ENCODE results near the gene SWAP70. TPM values are rescaled to one million over a fixed set of nuclear protein-coding genes. Genes with fewer than 3 reads are reported as not detected.
A peak's percentile ranks its signal among the peaks of the same experiment; 100 is the strongest.
"Not testable (repeated sequence)": the region's sequence is repeated elsewhere in the genome, so short reads cannot be mapped to it uniquely, and the experiment has no call there.

Gene SWAP70
- 1 to 10 TPM; 6.1 to 7.5 TPM for total RNA-seq
- total RNA-seq, result 12.3 to 23.8 reads per million in 2 donors

DNA sequence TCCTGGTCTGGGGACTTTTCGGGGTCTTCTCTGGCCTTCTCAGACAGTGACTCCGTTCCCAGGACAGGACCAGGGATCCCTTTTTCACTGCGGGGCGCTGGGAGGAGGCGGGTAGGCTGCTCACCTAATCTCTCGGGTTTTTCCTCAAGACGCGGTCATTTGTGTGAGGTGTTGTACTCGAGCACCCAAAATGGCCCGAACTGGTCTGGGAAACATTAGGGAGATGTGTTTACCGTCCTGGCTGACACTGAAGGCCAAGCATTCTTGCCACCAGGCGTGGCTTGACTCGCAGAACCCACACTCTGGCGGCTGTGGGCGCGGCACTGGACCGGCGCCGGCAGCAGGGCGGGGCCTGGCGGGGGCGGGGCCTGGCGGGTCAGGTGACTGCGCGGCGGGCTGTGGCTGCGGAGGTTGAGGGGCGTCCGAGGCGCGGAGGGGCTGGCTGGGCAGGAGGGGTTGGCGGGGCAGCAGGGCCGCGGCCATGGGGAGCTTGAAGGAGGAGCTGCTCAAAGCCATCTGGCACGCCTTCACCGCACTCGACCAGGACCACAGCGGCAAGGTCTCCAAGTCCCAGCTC, at the start of gene SWAP70:
Gene SWAP70, plus strand, starts transcription at position 379 of the 577 bp plus-strand sequence. Its CDS starts 103 bp downstream, at position 482.
- peak; percentile 65 to 78 (median 70) for DNase-seq
- H3K27ac Mint-ChIP-seq, result peak within 1 kb of the TSS; percentile 65
- H3K36me3 Mint-ChIP-seq (ENCODE audit: low read depth), result no peaks in the 10 kb centered on the region
- H3K4me1 Mint-ChIP-seq, result peaks cover 6% of the 10 kb centered on the region
- peak within 1 kb of the TSS; percentile 90 for H3K4me3 Mint-ChIP-seq
- H3K9me3 ChIP-seq (ENCODE audit: control insufficient read depth, low read length, poor library complexity, severe bottlenecking), result no peaks in the 10 kb centered on the region
- peak; percentile 94 for ATAC-seq
- H3K27me3 Mint-ChIP-seq, result peaks cover 18% of the 10 kb centered on the region

DNA sequence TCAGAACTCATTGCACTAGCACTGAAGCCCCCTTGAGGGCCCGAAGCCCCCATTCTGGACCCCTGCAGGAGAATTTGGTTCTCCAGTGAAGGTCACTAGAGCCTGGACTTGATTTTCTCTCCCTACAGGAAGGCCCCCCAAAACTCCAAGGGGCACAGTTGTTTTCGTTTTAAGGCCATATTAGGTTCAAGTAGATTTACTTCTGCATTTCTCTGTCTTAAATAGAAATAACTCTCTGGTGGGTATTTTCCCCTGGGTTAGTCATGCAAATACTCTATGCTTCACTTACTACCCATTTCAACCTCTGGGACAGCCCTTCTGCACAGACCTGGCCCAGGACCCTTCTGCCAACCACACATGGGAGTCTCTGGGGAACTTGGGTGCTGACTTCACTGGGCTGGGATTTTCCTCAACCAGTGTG, 48.8 kb upstream of the SWAP70 start:
- H3K27me3 Mint-ChIP-seq, result no peaks in the 10 kb centered on the region
- ATAC-seq (no peak), DNase-seq (no peak)
- no peak overlapping the region for H3K4me3 Mint-ChIP-seq
- H3K4me1 Mint-ChIP-seq, result peaks cover 17% of the 10 kb centered on the region
- H3K27ac Mint-ChIP-seq, result peak overlapping the region; percentile 99
- peaks cover 2% of the 10 kb centered on the region for H3K36me3 Mint-ChIP-seq (ENCODE audit: low read depth)
- no peaks in the 10 kb centered on the region for H3K9me3 ChIP-seq (ENCODE audit: control insufficient read depth, low read length, poor library complexity, severe bottlenecking)

DNA sequence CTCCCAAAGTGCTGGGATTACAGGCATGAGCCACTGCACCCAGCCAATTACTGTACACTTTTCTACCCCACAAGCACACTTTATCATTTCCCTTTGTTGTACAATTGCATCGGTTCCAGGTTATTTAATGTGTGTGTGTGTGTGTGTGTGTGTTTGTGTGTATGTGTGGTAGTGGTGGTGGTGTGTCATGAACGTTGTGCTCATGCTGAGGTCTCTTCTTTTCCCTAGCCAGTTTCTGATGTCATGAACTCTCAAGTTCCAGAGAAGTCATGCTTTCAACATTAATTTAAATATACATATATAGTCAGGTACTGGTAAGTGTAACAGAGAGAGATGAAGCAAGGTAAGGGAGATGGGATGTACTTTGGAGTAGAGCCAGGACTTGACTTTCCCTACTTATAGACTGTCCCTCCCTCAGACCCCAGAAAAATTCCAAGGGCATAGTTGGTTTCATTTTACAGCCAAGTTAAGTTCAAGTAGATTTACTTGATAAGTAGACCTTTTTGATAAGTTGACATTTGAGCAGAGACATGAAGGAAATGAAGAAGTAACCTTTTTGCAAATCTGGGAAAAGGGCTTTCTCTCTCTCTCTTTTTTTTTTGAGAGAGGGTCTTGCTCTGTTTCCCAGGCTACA, 47.7 kb upstream of the SWAP70 start:
- Mint-ChIP-seq H3K36me3 (ENCODE audit: low read depth) (peaks cover 2% of the 10 kb centered on the region), H3K4me3 (no peak overlapping the region), H3K27me3 (no peaks in the 10 kb centered on the region), H3K27ac (peak overlapping the region; percentile 99), H3K4me1 (peaks cover 17% of the 10 kb centered on the region)
- H3K9me3 ChIP-seq (ENCODE audit: control insufficient read depth, low read length, poor library complexity, severe bottlenecking), result no peaks in the 10 kb centered on the region
- ATAC-seq, result no peak
- no peak for DNase-seq

DNA sequence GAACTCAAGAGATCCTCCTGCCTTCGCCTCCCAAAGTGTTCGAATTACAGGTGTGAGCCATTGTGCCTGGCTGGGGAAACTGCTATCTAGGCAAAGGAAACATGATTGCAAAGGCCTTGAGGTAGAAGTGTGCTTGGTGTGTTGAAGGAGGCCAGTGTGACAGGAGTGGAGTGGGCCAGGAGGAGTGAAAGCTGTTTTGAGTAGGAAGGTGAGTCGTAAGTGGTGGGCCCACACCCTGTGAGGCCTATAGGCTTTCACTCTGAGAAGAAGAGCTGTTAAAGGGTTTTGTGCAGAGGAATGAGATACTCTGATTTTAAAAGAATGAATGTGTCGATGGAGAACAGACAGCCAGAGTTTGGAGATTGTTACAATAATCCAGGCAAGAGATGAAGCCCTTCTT, 47.0 kb upstream of the SWAP70 start:
- no peaks in the 10 kb centered on the region for H3K9me3 ChIP-seq (ENCODE audit: control insufficient read depth, low read length, poor library complexity, severe bottlenecking)
- Mint-ChIP-seq H3K4me3 (no peak overlapping the region), H3K4me1 (peaks cover 17% of the 10 kb centered on the region), H3K27me3 (no peaks in the 10 kb centered on the region), H3K36me3 (ENCODE audit: low read depth) (peaks cover 2% of the 10 kb centered on the region), H3K27ac (peak overlapping the region; percentile 37)
- ATAC-seq, result no peak
- no peak for DNase-seq

DNA sequence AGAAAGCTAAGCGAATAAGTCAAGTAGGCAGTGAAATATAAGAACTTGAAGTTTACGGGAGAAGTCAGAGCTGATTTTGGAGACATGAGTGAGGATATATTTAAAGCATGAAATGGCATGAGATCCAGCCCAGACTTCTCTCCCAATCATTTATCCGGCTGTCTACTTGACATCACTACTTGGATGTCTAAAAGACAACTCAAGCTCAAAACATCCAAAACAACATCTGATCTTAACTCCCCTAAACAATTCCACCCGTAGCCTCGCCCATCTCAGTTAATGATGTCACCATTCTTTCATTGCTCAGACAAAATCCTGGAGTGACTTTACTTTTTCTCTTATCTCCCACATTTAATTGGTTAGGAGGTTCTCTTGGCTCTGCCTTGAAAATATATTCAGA, 45.9 kb upstream of the SWAP70 start:
- H3K27me3 Mint-ChIP-seq, result no peaks in the 10 kb centered on the region
- no peak overlapping the region for H3K27ac Mint-ChIP-seq
- DNase-seq (no peak), ATAC-seq (no peak)
- peaks cover 17% of the 10 kb centered on the region for H3K4me1 Mint-ChIP-seq
- peaks cover 2% of the 10 kb centered on the region for H3K36me3 Mint-ChIP-seq (ENCODE audit: low read depth)
- H3K9me3 ChIP-seq (ENCODE audit: control insufficient read depth, low read length, poor library complexity, severe bottlenecking), result no peaks in the 10 kb centered on the region
- no peak overlapping the region for H3K4me3 Mint-ChIP-seq

DNA sequence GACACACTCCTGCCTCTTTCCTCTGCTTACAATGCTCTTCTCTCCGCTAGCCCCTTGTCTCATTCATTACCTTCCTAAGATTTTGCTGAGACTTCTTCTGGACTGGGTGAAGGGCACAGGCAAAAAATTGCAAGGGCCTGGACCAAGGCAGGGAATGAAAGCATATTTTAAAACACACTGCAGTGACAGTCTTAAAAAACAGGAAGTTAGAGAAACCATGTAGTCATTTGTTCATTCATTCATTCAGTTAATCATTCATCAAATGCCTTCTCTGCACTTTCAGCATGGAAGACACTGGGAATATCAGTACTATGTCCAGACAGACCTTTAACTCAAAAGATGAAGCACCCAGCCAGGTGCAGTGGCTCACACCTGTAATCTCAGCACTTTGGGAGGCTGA, 44.9 kb upstream of the SWAP70 start:
- Mint-ChIP-seq H3K4me3 (no peak overlapping the region), H3K36me3 (ENCODE audit: low read depth) (peaks cover 2% of the 10 kb centered on the region), H3K4me1 (peaks cover 8% of the 10 kb centered on the region), H3K27me3 (no peaks in the 10 kb centered on the region), H3K27ac (no peak overlapping the region)
- no peak for ATAC-seq
- no peak for DNase-seq
- no peaks in the 10 kb centered on the region for H3K9me3 ChIP-seq (ENCODE audit: control insufficient read depth, low read length, poor library complexity, severe bottlenecking)

DNA sequence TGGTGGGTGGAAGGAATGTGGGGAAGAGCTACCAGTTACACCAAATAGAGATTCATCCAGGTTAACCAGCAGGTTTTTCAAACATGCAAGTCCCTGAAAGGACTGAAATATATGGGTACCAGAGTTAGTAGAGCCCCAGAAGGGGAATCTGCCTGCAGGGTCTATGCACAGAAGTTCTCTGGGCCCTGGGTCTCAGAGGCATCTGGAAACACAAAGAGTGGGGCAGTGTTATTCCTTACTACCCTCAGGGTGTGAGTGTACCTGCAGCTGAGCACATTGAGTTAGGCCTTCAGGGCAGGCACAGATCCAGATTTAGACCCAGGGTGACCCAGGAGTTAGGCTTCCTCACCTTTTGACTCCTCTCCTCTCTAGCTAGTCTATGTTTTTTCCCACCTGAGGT, 43.9 kb upstream of the SWAP70 start:
- no peaks in the 10 kb centered on the region for H3K9me3 ChIP-seq (ENCODE audit: control insufficient read depth, low read length, poor library complexity, severe bottlenecking)
- Mint-ChIP-seq H3K4me3 (no peak overlapping the region), H3K27ac (no peak overlapping the region), H3K4me1 (peaks cover 6% of the 10 kb centered on the region), H3K27me3 (no peaks in the 10 kb centered on the region), H3K36me3 (ENCODE audit: low read depth) (peaks cover 2% of the 10 kb centered on the region)
- ATAC-seq, result no peak
- DNase-seq, result no peak

DNA sequence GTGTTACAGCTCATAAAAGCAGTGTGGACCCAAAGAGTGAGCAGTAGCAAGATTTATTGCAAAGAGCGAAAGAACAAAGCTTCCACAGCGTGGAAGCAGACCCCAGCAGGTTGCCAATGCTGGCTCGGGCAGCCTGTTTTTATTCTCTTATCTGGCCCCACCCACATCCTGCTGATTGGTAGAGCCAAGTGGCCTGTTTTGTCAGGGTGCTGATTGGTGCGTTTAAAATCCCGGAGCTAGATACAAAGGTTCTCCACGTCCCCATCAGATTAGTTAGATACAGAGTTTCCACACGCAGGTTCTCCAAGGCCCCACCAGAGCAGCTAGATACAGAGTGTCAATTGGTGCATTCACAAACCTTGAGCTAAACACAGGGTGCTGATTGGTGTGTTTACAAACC, 41.5 kb upstream of the SWAP70 start:
- H3K36me3 Mint-ChIP-seq (ENCODE audit: low read depth); DNase-seq; H3K4me1 Mint-ChIP-seq; H3K9me3 ChIP-seq (ENCODE audit: control insufficient read depth, low read length, poor library complexity, severe bottlenecking); H3K4me3 Mint-ChIP-seq; H3K27me3 Mint-ChIP-seq; ATAC-seq: not testable (repeated sequence)
- H3K27ac Mint-ChIP-seq, result peak overlapping the region; percentile 68

DNA sequence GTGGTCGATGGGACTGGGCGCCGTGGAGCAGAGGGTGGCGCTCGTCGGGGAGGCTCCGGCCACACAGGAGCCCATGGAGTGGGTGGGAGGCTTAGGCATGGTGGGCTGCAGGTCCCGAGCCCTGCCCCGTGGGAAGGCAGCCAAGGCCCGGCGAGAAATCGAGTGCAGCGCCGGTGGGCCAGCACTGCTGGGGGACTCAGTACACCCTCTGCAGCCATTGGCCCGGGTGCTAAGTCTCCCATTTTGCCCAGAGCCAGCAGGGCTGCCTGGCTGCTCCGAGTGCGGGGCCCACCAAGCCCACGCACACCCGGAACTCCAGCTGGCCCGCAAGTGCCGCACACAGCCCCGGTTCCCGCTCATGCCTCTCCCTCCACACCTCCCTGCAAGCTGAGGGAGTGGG, 40.8 kb upstream of the SWAP70 start:
- H3K9me3 ChIP-seq (ENCODE audit: control insufficient read depth, low read length, poor library complexity, severe bottlenecking); H3K4me1 Mint-ChIP-seq; H3K27me3 Mint-ChIP-seq; ATAC-seq; H3K4me3 Mint-ChIP-seq; H3K27ac Mint-ChIP-seq; DNase-seq; H3K36me3 Mint-ChIP-seq (ENCODE audit: low read depth): not testable (repeated sequence)

DNA sequence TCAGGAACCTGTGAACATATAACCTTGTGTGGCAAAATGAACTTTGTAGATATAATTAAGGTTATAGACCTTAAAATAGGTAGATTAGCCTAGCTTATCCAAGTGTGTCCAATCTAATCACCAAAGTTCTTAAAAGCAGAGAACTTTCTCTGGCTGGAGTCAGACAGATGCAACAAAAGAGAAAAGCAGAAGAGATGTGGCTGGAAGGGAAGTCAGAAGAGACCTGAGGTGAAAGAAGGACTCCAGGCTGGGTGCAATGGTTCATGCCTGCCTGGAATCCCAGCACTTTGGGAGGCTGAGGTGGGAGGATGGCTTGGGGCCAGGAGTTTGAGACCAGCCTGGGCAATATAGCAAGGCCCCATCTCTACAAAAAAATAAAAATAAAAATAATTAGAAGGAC, 39.4 kb upstream of the SWAP70 start:
- Mint-ChIP-seq H3K36me3 (ENCODE audit: low read depth) (no peaks in the 10 kb centered on the region), H3K4me3 (no peak overlapping the region), H3K4me1 (peaks cover 4% of the 10 kb centered on the region), H3K27me3 (peaks cover 11% of the 10 kb centered on the region), H3K27ac (no peak overlapping the region)
- DNase-seq (no peak), ATAC-seq (no peak)
- H3K9me3 ChIP-seq (ENCODE audit: control insufficient read depth, low read length, poor library complexity, severe bottlenecking), result no peaks in the 10 kb centered on the region

DNA sequence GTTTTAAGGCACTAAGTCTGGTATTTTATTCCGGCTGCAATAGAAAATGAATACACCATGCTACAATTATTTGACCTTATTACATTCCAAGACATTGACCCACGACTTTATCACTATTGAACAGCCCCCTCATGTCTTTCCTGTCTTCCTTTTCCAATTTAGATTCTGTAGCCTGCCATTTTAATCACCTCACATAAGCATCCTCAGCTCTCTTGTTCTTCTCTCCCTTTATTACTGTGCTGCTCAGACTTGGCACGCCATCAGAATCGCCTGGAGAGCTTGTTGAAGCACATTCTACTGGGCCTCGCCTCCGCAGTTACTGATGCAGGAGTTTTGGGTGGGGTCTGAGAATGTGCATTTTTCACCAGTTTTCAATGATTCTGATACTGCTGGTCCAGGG, 38.7 kb upstream of the SWAP70 start:
- H3K9me3 ChIP-seq (ENCODE audit: control insufficient read depth, low read length, poor library complexity, severe bottlenecking), result no peaks in the 10 kb centered on the region
- H3K4me3 Mint-ChIP-seq, result no peak overlapping the region
- peaks cover 4% of the 10 kb centered on the region for H3K4me1 Mint-ChIP-seq
- H3K27ac Mint-ChIP-seq, result no peak overlapping the region
- DNase-seq (no peak), ATAC-seq (no peak)
- H3K36me3 Mint-ChIP-seq (ENCODE audit: low read depth), result no peaks in the 10 kb centered on the region
- peaks cover 16% of the 10 kb centered on the region for H3K27me3 Mint-ChIP-seq

DNA sequence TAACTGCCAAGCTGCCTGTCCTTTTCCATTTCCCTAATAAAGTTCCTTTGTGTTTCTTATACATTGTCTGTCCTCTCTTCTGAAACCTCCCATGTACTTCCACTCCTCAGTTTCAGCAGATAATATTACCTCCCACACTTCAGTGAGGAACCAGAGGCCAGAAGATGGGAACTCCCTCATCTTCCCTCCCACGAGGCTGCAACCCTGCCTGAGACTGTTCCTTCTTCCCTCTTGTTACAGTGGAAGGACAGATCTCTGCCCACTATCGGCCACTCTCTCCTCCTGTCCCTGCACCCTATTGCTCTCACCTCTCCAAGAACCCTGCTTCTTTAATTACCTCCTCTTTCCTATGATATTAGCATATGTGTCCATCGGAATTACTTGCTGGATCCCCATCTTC, 38.1 kb upstream of the SWAP70 start:
- peaks cover 16% of the 10 kb centered on the region for H3K27me3 Mint-ChIP-seq
- H3K9me3 ChIP-seq (ENCODE audit: control insufficient read depth, low read length, poor library complexity, severe bottlenecking), result no peaks in the 10 kb centered on the region
- H3K27ac Mint-ChIP-seq, result peak overlapping the region; percentile 21
- ATAC-seq (no peak), DNase-seq (no peak)
- H3K36me3 Mint-ChIP-seq (ENCODE audit: low read depth), result no peaks in the 10 kb centered on the region
- peaks cover 4% of the 10 kb centered on the region for H3K4me1 Mint-ChIP-seq
- H3K4me3 Mint-ChIP-seq, result no peak overlapping the region

DNA sequence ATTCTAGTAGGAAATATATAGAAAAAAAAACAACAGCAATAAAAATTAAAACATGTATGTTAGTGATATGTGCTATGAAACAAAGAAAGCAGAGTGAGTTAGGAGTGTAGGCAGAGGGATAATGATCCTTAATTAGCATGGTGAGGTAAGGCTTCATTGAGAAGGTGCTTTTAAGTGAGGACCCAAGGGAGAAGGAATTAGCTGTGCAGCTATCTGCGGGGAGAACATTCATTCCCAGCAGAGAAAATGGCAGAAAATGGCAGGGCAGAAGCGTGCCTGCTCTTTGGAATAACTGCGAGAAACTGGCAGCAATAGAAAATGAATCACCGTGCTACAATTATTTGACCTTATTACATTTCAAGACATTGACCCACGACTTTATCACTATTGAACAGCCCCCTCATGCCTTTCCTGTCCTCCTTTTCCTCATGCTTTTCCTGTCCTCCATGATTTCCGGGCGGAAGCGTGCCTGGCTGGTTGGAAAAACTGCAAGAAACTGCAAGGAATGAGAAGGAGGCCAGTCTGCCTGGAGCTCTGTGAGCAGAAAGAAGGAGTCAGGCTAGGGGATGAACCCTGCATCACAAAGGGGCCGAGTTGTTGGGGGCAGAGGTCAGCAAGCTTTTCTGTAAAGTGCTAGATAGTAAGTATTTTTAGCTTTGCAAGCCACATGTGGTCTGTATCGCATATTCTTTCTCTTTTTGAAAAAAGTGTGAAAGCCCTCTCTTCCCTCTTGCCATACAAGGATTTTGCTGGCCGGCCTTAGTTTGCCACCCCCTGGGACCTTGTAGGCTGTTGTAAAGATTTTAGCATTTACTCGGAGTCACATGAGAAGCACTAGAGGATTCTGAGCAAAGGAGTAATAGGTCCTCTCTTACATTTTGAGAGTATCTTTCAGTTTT, 37.1 kb upstream of the SWAP70 start:
- H3K4me3 Mint-ChIP-seq, result no peak overlapping the region
- no peaks in the 10 kb centered on the region for H3K36me3 Mint-ChIP-seq (ENCODE audit: low read depth)
- H3K4me1 Mint-ChIP-seq, result peaks cover 4% of the 10 kb centered on the region
- H3K27me3 Mint-ChIP-seq, result peaks cover 16% of the 10 kb centered on the region
- DNase-seq, result no peak
- no peaks in the 10 kb centered on the region for H3K9me3 ChIP-seq (ENCODE audit: control insufficient read depth, low read length, poor library complexity, severe bottlenecking)
- no peak for ATAC-seq
- H3K27ac Mint-ChIP-seq, result peak overlapping the region; percentile 21

Measured in T-helper 17 cell (primary cell).